GM04504 (cell line): ENCODE results near the gene AIRE.
"Not testable (repeated sequence)": the region's sequence is repeated elsewhere in the genome, so short reads cannot be mapped to it uniquely, and the experiment has no call there.

Source experiments
- DNase-seq: peaks from one replicate; pipeline ENCODE4 v3.0.0-alpha.2; 2012; ENCODE audit warnings: low read depth

AIRE gene

DNA sequence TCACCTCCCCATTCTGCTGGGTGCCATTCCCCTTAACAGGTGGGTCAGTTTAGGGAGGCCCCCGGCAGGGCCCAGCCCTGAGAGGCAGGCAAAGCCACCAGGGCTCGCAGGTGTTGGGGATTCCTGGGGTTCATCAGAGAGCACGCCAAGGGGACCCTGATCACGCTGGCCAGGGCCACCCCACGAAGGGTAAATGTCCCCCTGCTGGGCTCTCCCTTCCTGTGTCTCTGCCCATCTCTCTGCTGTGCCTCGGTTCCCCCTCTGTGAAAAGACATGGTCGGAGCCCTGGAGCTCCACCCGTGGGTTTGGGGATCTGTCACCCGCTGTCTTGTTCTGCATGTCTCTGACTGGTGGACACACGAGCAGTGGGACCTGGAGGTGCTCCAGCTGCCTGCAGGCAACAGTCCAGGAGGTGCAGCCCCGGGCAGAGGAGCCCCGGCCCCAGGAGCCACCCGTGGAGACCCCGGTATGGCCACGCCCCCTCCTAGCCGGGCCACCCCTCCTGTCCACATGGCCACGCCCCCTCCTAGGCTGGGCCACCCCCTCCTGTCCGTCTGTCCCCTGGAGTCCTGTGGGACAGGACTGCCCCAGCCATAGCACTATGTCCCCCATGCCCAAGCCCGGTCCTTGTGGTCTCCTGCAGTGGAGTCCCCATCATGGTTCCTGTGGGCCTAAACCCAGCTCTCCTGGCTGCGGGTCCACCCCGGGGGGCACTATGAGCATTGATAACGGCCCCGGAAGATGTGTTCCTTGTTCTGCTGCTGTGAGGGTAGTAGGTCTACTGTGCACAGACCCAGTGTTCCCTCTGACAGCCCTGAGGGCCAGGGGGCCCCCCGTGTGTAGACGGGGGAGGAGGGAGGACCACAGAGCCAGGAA, 6.5 kb downstream of the AIRE start:
- DNase-seq: no peak

DNA sequence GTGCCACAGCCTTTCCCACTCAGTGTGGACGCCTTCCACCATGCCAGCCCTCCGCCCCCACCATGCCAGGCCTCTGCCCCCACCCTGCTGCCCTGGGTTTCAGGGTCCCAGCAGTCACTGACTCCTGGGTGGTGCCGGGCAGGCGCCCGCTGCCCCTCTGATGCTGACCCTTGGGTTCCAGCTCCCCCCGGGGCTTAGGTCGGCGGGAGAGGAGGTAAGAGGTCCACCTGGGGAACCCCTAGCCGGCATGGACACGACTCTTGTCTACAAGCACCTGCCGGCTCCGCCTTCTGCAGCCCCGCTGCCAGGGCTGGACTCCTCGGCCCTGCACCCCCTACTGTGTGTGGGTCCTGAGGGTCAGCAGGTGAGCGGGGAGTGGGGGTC, 7.1 kb downstream of the AIRE start:
- no peak for DNase-seq

DNA sequence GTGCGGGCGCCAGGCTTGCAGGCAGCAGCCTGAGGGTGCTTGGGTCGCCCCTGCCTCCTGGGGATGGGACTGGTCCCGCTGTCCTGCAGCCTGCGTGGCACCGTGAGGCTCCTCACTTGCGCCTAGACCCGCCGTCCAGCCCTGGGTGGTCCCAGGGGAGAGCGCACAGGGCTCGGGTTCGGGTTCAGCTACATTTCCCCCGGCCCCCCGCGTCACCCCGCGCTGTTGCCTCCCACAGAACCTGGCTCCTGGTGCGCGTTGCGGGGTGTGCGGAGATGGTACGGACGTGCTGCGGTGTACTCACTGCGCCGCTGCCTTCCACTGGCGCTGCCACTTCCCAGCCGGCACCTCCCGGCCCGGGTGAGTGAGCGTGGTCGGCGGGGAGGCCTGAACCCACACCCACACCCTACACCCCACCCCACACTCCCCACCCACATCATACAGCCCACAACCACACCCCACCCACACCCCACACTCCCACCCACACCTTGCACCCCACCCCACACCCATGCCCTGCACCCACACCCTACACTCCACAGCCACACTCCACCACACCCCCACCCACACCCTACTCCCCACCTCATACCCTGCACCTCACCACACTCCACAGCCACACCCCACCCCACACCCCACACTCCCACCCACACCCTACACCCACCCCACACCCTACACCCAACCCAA, 8.0 kb downstream of the AIRE start:
- no peak for DNase-seq

DNA sequence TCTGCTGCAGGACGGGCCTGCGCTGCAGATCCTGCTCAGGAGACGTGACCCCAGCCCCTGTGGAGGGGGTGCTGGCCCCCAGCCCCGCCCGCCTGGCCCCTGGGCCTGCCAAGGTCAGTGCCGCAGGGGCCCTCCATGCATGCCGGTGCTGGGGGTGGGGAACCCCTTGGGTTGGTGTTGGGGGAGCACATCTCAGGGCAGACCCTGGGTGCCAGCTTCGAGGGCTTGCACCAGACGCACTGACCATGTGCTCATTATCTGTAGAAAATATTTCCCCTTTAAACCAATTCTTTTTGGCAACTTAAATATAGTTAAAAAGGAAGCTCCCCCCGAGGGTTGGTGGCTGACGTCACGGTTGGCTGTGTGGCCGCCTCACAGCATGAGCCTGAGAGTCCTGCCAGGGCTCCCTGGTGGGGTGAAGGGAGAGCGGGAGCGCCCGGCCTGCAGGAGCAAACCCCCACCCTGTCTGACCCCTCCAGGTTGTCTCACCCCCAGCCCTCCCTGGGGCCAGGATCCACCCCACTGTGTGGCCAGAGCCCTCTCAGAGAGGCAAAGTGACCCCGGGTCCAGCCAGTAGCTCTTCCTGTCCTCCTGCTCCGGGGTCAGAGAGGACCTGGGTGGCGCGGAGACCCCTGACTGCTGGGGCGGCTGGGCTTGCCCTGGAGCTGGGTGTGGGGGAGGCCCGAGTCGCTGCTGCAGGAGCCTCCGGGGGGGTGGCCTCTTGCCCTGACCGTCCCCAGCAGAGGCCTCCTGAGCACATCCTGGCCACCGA, 8.9 kb downstream of the AIRE start:
- DNase-seq: no peak

DNA sequence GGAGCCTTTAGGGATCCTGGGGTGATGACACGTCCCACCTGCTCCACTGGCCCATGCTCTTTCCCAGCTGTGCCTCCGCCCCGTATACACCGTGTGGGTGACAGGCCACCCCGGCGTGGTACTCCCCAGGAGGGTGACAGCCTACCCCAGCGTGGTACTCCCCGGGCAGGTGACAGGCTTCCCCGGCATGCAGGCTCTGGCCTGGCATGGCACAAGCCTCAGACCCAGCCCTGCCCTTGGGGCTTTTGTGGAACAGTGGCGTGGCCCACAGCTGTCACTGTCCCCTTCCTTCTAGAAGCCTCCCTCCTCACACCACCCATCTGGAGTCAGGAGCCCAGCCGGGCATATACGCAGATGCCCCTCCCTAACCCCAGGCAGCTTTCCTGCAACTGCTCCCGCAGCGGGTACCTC, 9.5 kb downstream of the AIRE start:
- no peak for DNase-seq

GRCh38 chr21:44295646-44296045, 10.0 kb downstream of the AIRE start:
- DNase-seq: no peak

DNA sequence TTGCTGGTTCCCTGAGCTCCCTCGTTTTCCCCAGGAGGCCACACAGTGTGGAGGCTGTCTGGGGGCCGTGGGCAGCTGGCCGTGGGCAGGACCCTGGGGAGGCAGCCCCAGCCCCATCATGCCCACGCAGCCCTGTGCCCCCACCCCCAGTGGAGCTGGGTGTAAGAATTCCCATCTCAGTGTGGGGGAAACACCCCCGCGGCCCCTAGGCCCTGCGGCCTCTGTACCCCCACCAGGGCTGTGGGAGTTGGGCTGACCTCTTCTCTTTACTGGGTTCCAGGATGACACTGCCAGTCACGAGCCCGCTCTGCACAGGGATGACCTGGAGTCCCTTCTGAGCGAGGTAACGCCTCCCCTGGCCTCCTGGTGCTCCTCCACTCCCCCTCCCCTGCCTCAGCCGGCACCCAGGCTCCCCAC, 10.4 kb downstream of the AIRE start:
- no peak for DNase-seq

DNA sequence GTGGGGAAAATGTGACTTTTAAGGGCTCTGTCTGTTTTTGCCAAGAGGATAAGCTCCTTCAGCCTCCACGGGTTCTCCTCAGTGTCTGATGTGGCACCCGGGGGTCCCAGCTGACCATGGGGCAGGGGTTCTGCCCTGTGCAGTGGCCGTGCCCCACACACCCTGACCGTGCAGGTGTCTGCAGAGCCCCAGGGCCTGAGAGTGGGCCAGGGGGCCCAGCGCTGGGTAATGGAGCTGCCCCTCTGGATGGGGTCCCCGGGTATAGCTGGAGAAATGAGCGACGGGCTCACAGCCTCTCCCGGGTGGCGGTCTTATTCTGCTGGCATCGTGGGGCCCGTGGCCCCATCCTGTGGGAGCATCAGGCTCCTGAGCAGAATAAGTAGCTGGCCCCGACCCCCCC, 11.2 kb downstream of the AIRE start:
- no peak for DNase-seq

DNA sequence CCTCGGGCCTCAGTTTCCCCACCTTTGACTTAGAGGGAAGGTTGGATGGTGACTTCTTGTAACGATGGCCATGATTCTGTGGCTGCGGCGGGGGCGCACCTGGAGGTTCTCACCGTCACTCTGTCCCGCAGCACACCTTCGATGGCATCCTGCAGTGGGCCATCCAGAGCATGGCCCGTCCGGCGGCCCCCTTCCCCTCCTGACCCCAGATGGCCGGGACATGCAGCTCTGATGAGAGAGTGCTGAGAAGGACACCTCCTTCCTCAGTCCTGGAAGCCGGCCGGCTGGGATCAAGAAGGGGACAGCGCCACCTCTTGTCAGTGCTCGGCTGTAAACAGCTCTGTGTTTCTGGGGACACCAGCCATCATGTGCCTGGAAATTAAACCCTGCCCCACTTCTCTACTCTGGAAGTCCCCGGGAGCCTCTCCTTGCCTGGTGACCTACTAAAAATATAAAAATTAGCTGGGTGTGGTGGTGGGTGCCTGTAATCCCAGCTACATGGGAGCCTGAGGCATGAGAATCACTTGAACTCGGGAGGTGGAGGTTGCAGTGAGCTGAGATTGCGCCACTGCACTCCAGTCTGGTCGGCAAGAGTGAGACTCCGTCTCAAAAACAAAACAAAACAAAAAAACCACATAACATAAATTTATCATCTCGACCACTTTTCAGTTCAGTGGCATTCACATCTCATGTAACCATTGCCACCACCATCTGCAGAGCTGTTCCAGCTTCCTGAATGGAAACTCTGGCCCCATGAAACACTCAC, 12.0 kb downstream of the AIRE start:
- peak; percentile 56 for DNase-seq

- no peak for DNase-seq
Measured at GRCh38 chr21:44298301-44298700, 12.6 kb downstream of the AIRE start.

GRCh38 chr21:44299085-44299457, 13.4 kb downstream of the AIRE start:
- DNase-seq: no peak

GRCh38 chr21:44299458-44300261, 14.0 kb downstream of the AIRE start, which contains the start of gene PFKL:
PFKL (plus strand) TSS chr21:44300053; CDS start chr21:44300106, 53 bp downstream.
- DNase-seq: no peak

DNA sequence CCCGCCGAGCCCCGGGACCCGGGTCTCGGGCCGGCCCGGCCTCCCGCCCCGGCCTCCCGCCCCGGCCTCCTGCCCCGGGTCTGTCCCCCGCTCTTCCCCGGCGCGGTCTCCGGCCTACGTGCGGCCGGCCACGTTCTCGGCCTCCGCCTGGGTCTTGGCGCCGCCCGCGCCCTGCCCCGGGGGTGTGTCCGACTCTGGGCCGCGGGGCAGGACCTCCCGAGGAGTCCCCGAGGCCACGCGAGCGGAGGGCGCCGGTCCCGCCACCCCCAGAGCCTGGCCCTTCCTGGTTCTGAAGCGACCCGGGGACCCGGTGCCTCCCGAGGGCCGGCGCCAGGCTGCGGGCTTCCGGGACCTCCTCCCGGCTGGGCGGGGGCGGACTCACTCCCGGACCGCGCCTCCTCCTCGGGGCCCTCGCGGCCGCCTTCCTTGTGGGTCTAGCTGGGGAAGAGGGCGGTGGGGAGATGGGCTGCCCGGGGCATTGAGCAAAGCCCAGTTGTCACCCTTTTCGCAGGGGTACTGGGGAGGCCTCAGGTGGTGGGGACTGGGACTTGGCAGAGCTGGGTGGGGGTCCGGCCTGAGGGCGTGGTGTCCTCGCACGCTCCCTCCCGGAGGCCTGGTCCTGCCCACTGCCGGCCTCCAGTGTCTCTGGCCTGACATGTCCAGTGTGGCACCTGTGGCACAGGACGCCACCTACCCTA, 14.7 kb downstream of the AIRE start:
- DNase-seq: no peak

- no peak for DNase-seq
Measured at GRCh38 chr21:44301141-44301540, 15.5 kb downstream of the AIRE start.

DNA sequence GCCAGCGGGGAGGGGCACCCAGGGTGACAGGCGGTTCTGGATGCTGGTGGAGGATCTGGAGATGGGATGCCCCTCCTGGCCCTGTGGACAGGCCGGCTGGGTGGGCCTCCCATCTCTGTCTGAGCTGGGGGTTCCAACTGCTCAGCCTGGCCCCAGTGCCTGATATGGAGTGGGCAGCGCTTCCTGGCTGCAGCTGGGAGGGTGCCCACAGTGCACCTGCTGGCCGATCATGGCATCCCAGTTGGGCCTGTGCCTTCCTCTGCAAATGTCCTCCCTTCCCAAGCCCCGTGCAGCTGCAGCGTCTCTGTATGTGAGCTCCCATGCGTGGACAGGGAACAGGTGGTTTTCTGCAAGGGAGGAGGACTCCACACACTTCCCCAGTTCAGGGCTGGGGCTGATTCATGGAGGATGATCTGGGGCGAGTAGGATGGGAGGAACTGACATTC, 16.3 kb downstream of the AIRE start:
- no peak for DNase-seq

GRCh38 chr21:44302573-44303401, 17.1 kb downstream of the AIRE start:
- DNase-seq: not testable (repeated sequence)

GRCh38 chr21:44303490-44303981, 17.9 kb downstream of the AIRE start:
- DNase-seq: no peak

DNA sequence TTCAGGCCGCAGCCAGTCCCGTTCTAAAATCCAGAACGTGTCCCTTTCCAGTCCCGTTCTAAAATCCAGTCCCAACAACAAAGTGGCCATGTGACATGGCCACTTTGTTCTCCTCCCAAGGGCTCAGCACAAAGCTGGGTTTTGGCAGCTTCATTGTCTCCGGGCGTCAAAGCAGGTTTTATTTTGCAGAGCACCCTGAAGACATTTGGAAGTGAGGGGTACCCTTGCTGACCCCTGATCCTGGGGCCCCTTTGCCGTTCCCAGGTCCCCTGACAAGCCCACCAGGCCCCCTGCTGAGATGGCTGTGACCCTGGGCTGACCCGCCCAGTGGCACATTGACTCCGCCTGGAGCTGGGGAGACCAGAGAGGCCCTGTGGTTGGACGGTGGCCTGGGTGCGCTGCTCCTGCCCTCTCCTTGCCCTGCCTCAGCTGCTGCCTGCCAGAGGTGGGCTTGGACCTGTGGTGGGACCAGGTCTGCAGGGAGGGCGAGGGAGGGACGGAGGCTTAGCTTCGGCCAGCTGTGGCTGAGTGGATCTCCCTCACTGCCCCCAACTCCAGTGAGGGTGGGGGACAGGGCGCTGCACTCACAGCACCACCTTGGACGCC, 18.4 kb downstream of the AIRE start:
- DNase-seq: no peak

DNA sequence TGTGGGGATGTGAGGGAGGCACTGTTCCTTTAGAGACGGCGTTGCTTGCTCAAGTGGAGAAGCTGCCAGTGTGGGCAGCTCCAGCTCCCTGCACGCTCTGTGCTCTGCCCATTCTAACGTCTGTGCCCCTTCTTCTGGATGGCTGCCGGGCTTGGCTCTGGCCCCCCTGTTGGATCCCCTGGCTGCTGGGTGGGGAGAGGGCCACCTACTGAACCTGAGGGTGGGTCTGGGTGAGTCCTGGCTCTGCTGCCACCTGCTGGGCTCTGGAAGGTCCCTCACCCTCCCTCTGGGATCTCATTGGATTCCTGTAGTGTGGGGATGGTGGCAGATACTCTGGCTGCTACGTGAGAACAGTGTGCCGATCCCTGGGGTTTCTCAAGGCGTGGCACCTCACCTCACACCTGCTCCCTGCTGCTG, 19.2 kb downstream of the AIRE start:
- DNase-seq: no peak
